HK-2 (cell line): ENCODE measurements around the gene KLF1.
"Not testable (repeated sequence)": the region's sequence is repeated elsewhere in the genome, so short reads cannot be mapped to it uniquely, and the experiment has no call there.

ENCODE experiments used
- DNase-seq: peaks from one replicate; pipeline ENCODE4 v3.0.0-alpha.2; 2018; ENCODE audit not compliant: unreplicated experiment

Gene KLF1

GRCh38 chr19:12886969-12887747 is at the start of gene KLF1:
Gene KLF1, minus strand, starts transcription at chr19:12887201. Its CDS starts 61 bp downstream, at chr19:12887140.
- no peak for DNase-seq

DNA sequence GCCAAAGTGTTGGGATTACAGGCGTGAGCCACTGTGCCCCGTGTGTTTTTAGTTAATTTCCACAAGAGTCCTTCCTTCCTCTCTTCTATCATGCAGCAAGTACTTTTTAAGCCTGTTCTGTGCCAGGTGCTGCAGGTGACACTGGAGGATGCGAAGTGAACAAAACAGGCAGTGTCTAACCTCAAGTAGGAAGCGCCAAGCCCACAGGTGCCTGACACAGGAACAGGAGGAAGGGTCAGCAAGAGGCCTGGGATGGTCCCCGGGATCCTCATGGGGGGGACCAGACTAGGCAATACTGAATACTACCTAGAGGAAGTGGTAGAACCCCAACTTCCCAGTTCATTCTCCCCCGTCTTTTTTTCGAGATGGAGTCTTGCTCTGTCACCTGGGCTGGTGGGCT is 49.6 kb upstream of the KLF1 start:
- no peak for DNase-seq

- no peak for DNase-seq
These were observed 48.1 kb upstream of the KLF1 start for GRCh38 chr19:12935071-12935470.

- DNase-seq = peak; percentile 92
These were observed 46.5 kb upstream of the KLF1 start, which contains the start of gene FARSA for GRCh38 chr19:12933287-12934072. Gene FARSA, minus strand, starts transcription at chr19:12933711. Its CDS starts 15 bp downstream, at chr19:12933696.

DNA sequence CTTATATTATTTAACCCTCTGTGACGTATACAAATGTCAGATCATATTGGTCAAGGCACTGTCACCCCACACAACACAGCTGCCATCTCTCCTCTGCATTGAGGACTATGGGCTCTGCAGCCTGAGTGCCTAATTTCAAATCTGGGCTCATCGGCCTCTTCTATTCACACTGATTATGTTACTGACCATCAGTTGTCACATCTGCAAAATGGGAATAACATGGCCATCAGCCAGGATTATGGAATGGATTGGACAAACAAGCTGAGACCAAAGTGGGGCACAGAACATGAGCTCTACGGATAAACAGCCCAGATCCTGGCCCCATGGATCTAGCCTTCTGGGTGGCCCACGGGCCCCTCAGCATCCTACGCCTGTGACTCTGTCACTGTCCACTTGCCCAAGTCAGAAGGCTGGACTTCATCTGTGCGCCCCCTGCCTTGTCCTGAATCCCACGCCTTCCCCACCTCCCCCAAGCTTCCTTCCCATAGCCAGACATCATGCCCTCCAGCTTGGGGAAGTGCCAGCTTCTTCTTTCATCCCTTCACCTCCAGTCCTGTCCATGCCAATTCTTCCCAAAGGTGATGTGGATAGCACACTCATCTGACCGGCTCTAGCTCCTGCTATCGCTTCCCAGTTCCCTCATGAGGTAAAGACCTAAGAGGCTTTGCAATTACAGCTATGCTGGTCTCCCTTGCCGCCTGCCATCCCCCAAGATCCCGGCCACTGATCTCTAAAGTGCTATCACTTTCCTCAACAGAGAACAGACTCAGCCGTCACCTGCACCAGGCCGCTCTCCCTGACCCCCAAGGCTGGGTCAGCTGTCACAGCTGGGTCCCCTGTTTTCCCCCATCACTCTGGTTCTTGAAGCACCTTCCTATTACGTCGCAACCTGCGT is 45.6 kb upstream of the KLF1 start:
- DNase-seq = no peak

GRCh38 chr19:12930002-12930645 is 43.1 kb upstream of the KLF1 start:
- DNase-seq = no peak

DNA sequence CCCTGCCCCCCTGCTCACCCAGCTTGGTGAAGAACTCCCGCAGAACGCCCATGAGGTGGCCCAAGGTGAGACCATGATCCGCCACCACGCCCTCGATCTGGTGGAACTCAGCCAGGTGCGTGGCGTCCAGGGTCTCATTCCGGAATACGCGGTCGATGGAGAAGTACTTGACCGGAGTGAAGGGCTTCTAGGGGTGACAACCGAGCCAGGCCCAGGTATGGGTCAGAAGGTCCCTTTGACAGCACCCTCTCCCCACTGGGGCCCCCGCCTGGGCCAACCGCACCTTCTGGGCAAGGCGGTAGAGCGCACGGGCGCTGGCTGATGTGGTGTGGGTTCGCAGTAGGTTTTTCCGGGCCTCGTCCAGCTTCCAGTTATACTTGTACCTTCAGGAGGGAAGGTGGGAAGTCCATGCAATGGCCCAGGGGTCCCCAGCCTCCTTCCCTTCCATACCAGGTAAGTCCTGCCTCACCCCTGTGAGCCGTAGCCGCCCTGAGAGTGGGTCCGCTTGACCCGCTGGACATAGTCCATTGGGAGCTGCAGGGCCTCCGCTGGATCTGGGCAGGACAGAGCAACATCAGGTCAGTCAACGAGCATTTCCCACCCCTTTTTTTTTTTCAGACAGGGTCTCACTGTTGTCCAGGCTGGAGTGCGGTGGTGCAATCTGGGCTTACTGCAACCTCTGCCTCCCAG is 37.8 kb upstream of the KLF1 start:
- no peak for DNase-seq

DNA sequence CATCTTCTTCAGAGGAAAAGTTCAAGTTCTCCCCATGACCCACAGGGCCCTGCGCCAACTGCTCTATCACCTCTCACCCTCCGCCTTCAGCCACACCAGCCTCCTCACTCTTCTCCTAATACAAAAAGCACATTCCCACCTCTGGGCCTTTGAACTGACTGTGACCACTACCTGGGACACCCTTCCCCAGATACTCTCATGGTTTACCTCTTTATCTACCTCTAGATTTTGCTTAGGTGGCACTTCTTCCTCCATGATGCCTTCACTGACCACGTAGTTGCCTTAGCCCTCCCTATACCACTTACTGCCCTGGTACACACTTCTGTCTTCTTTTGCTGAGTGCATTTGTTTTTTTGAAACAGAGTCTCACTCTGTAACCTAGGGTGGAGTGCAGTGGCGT is 36.0 kb upstream of the KLF1 start:
- DNase-seq = no peak

- no peak for DNase-seq
These were observed 34.0 kb upstream of the KLF1 start for GRCh38 chr19:12921047-12921446.

- no peak for DNase-seq
These were observed 31.3 kb upstream of the KLF1 start for GRCh38 chr19:12918253-12918652.

- not testable (repeated sequence) for DNase-seq
These were observed 28.9 kb upstream of the KLF1 start for GRCh38 chr19:12915860-12916259.

GRCh38 chr19:12913851-12914690 is 27.1 kb upstream of the KLF1 start:
- no peak for DNase-seq

GRCh38 chr19:12913011-12913561 is 26.1 kb upstream of the KLF1 start:
- no peak for DNase-seq

DNA sequence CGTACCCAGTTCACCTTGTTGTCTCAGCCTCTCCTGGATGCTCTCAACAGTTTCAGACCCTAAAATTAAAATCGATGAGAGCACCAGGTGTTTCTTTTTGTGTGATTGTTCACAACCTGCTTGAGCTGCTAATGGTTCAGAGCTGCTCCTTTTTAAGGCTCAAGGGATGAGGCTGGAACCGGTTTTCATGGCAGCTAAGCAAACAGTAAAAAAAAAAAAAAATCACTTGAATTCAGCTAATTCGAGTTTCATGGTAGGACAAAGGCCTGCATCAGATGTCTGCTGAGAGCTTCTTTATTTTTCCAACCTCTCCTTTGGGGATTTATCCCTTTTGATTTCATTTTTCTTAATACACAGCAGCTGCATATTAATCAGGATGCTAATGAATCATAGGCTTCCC is 25.6 kb upstream of the KLF1 start:
- DNase-seq = no peak

DNA sequence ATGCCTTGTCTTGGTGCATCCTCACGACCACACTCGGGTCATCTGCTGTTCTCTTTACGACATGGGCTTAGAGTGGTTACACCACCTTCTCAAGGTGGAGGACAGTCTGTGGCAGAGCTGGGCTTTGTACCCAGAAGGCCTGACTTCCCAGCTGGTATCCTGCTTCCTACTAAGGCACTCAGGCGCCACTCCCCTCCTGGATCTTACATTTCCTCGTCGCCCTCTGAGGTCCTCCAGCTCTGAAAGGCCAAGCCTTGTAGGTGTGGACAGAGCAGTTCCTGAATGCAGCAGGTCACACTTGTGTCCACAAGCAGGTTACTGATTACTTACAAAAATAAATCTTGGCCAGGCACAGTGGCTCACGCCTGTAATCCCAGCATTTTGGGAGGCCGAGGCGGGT is 20.2 kb upstream of the KLF1 start:
- DNase-seq = no peak

GRCh38 chr19:12899891-12900518 is 13.0 kb upstream of the KLF1 start:
- no peak for DNase-seq

DNA sequence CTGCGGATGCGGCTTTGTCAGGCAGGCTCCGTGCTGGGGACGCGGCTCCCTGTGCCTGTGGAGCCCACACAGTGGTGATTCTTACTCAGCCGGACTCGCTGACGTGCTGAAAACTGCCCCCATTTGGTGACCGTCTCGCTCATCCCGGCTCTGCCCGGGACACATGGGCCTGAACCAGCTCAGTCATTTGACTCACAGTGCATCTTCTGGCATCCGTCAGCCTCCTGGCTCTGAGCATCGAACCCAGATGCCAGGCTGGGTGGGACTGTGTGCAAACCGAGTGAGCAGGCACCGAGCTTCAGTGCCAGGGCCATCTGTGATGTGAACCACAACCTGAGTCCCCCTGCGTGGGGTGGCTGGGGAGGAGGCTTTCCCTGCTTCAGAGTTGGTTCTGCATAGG is 9.5 kb upstream of the KLF1 start:
- no peak for DNase-seq

DNA sequence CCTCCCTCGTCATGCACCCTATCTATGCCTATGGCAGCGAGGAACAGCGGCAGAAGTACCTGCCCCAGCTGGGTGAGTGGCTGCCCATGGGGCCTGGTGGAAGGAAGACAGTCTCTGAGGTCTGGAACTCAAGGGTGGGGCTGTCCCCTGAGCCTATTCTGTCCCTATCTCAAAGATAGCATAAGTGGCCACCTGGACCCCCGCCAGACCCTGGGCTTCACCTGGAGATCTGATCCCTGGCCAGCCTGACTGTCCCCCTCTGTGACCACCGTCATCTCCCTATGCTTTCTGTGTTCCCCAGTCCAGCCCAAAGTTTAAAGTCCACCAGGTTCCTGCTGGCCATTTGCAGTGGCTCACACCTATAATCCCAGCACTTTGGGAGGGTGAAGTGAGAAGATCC is 6.6 kb upstream of the KLF1 start:
- no peak for DNase-seq

GRCh38 chr19:12891553-12892021 is 4.6 kb upstream of the KLF1 start:
- peak; percentile 26 for DNase-seq
